Parathyroid adenoma (tissue), 2 donors: ENCODE results near the gene GRID1.

Source experiments
- H2AFZ ChIP-seq: fragments of 300-600 bp; sonication (generic); one replicate; pipeline ENCODE4 v1.7.0; 2017; ENCODE audit warnings: antibody characterized with exemption, mild to moderate bottlenecking
- H3K27ac ChIP-seq: fragments of 300-600 bp; sonication (generic); one replicate; pipeline ENCODE4 v1.7.0; 2017
- H3K27me3 ChIP-seq: fragments of 300-600 bp; sonication (generic); one replicate; pipeline ENCODE4 v1.7.0; 2017; ENCODE audit warnings: low read length; ENCODE audit not compliant: control insufficient read depth, insufficient read depth
- H3K36me3 ChIP-seq: fragments of 300-600 bp; sonication (generic); one replicate; pipeline ENCODE4 v1.7.0; 2017; ENCODE audit warnings: low read length; ENCODE audit not compliant: control insufficient read depth, insufficient read depth
- H3K4me1 ChIP-seq: fragments of 300-600 bp; sonication (generic); one replicate; pipeline ENCODE4 v1.7.0; 2017; ENCODE audit warnings: control low read depth
- H3K4me2 ChIP-seq: fragments of 300-600 bp; sonication (generic); one replicate; pipeline ENCODE4 v1.7.0; 2017; ENCODE audit warnings: low read length
- H3K4me3 ChIP-seq: fragments of 300-600 bp; sonication (generic); one replicate; pipeline ENCODE4 v1.7.0; 2017; ENCODE audit warnings: low read depth, low read length
- H3K79me2 ChIP-seq: fragments of 300-600 bp; sonication (generic); one replicate; pipeline ENCODE4 v1.7.0; 2017; ENCODE audit warnings: control low read depth
- H3K9ac ChIP-seq: fragments of 300-600 bp; sonication (generic); one replicate; pipeline ENCODE4 v1.7.0; 2017; ENCODE audit warnings: mild to moderate bottlenecking
- H3K9me3 ChIP-seq: fragments of 300-600 bp; sonication (generic); one replicate; pipeline ENCODE4 v1.7.0; 2017; ENCODE audit warnings: low read length; ENCODE audit not compliant: control insufficient read depth
- CTCF ChIP-seq: fragments of 300-600 bp; sonication (generic); IDR thresholded peaks from one replicate; pipeline ENCODE4 v1.7.0; 2017; ENCODE audit warnings: antibody characterized with exemption, mild to moderate bottlenecking
- donor health status: primary hyperparathyroidism.

GRID1 gene

GRCh38 chr10:86186633-86187032 is 180.0 kb downstream of the GRID1 start:
- Histone ChIP-seq H3K79me2 (no peaks in the 10 kb centered on the region), H3K27me3 (no peaks in the 10 kb centered on the region), H3K9ac (no peak overlapping the region), H2AFZ (no peak overlapping the region), H3K4me1 (no peaks in the 10 kb centered on the region), H3K9me3 (peaks cover 3% of the 10 kb centered on the region), H3K36me3 (no peaks in the 10 kb centered on the region), H3K27ac (no peak overlapping the region), H3K4me2 (no peak overlapping the region), H3K4me3 (no peak overlapping the region)
- no peak for TF ChIP-seq CTCF

DNA sequence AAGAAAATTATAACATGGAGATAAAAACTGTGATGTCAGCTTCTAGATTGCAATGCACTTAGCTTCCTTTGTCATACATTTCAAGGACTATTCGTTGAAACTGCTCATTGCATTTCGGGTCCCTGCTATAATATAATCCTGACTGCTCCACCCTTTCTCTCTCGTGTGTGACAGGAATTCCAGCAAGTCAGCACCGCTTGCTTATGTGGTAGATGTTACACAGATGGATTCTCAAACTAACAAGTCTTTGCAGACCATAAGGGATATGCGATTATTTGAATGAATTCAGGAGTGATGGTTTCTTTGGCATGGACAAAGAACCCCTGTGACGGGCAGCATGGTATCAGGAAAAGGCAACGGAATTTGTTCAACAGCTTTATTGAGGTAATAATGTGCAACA is 184.0 kb downstream of the GRID1 start:
- Histone ChIP-seq H3K27me3 (no peaks in the 10 kb centered on the region), H3K79me2 (no peaks in the 10 kb centered on the region), H3K27ac (no peak overlapping the region), H3K4me2 (no peak overlapping the region), H3K9me3 (peaks cover 3% of the 10 kb centered on the region), H2AFZ (no peak overlapping the region), H3K9ac (no peak overlapping the region), H3K36me3 (no peaks in the 10 kb centered on the region), H3K4me1 (no peaks in the 10 kb centered on the region), H3K4me3 (no peak overlapping the region)
- TF ChIP-seq CTCF = no peak

DNA sequence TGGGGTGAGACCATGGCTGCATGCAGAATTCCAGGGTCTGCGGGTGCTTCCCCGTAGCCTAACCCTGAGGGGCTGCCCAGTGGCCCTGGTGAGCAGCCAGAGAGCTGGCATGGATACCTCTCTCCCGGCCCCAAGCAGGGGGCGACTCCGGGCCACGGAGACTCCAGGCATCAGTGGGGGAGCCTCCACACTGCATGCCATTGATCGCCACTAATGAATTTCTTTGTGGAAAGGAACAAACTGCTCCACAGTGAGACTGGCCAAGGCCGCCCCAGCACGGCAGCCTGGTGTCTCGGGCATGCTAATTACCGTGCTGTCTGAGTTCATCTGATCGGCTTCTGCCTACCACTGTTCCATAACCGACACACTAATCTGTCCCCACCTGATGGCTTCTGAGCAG is 184.4 kb downstream of the GRID1 start:
- H3K27ac ChIP-seq = no peak overlapping the region
- TF ChIP-seq CTCF = no peak
- no peaks in the 10 kb centered on the region for H3K27me3 ChIP-seq
- H3K4me3 ChIP-seq = no peak overlapping the region
- no peaks in the 10 kb centered on the region for H3K36me3 ChIP-seq
- no peak overlapping the region for H3K9ac ChIP-seq
- H3K9me3 ChIP-seq = peaks cover under 1% of the 10 kb centered on the region
- H3K79me2 ChIP-seq = no peaks in the 10 kb centered on the region
- no peak overlapping the region for H2AFZ ChIP-seq
- H3K4me2 ChIP-seq = no peak overlapping the region
- no peaks in the 10 kb centered on the region for H3K4me1 ChIP-seq

- Histone ChIP-seq H3K79me2 (no peaks in the 10 kb centered on the region), H3K9me3 (no peaks in the 10 kb centered on the region), H3K4me1 (no peaks in the 10 kb centered on the region), H2AFZ (no peak overlapping the region), H3K27me3 (no peaks in the 10 kb centered on the region), H3K4me3 (no peak overlapping the region), H3K27ac (no peak overlapping the region), H3K36me3 (no peaks in the 10 kb centered on the region), H3K4me2 (no peak overlapping the region), H3K9ac (no peak overlapping the region)
- TF ChIP-seq CTCF = no peak
Measured at GRCh38 chr10:86180861-86181260, 185.7 kb downstream of the GRID1 start.

- no peak overlapping the region for H3K27ac ChIP-seq
Measured at GRCh38 chr10:86179961-86180360, 186.6 kb downstream of the GRID1 start.

More at GRCh38 chr10:86179961-86180360, 186.6 kb downstream of the GRID1 start:
- Histone ChIP-seq H3K79me2 (no peaks in the 10 kb centered on the region), H3K4me3 (no peak overlapping the region), H3K9ac (no peak overlapping the region), H3K9me3 (no peaks in the 10 kb centered on the region), H3K27me3 (no peaks in the 10 kb centered on the region), H3K4me1 (no peaks in the 10 kb centered on the region), H3K4me2 (no peak overlapping the region), H2AFZ (no peak overlapping the region), H3K36me3 (no peaks in the 10 kb centered on the region)
- no peak for TF ChIP-seq CTCF
